PFSK-1 (cell line): ENCODE data around the gene TK2.

Experiments used
- POLR2AphosphoS5 ChIP-seq: IDR thresholded peaks from 2 replicates; pipeline ENCODE4 v1.6.1; 2012; ENCODE audit warnings: low read depth, mild to moderate bottlenecking, control low read depth, low read length, moderate library complexity
- REST ChIP-seq, 2 experiments: IDR thresholded peaks; 2 replicates each; pipeline versions ENCODE4 v1.6.1 to v1.8.0; 2011 to 2012; ENCODE audit warnings: low read depth in 2 of 2, low read length in 2 of 2, control low read depth in 1 of 2, inconsistent platforms in 1 of 2, mild to moderate bottlenecking in 1 of 2, moderate library complexity in 1 of 2; ENCODE audit not compliant: insufficient read depth in 1 of 2
- TAF1 ChIP-seq: IDR thresholded peaks from 2 replicates; pipeline ENCODE4 v1.6.1; 2012; ENCODE audit warnings: low read length, control low read depth, borderline replicate concordance; ENCODE audit not compliant: insufficient read depth

DNA sequence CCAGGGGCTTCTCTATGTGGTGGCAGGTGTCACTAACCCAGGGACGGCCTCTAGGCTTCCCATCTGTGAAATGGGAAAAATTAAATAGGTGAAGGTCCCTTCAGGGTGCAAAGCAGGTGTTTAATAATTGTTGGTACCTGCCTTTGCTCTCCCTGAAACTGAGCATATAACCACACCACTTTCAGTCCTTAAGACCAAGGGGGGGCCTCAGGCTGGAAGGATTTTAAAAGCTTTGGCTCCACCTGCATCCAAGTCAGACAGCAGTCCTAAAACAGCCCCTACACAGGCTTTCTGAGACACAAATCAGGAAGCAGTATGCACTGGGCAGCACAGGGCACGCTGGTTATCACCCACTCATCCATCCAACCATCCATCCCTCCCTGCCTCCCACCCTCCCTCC lies 55.0 kb downstream of the TK2 start:
- TF ChIP-seq TAF1 (no peak), POLR2AphosphoS5 (no peak), REST (IDR thresholded peaks at IDR 0.05; ENCODE audit: insufficient read depth in 1 of 2, low read depth in 2 of 2, low read length in 2 of 2) (no peak)
